ENCODE measurements around the gene TTLL13. TPM values are rescaled to one million over a fixed set of nuclear protein-coding genes. Genes with fewer than 3 reads are reported as not detected.

TTLL13 gene
- total and polyA plus RNA-seq, 9 of the 15 experiments (the other 6 are each of a cell fraction or from before 2014, with no cell fraction given): 0.05 to 0.24 (median 0.11) TPM; not detected in 1

- TF ChIP-seq ZNF175 (CRISPR knock-in tag; IDR thresholded peaks at IDR 0.05; ENCODE audit: low read depth) (peak; percentile 78), COPS2 (conservative IDR thresholded peaks at IDR 0.05) (no peak), MAX (CRISPR knock-in tag; IDR thresholded peaks at IDR 0.05) (peak; percentile 90), NFE2L1 (tag; IDR thresholded peaks at IDR 0.05; ENCODE audit: borderline replicate concordance, low read depth) (no peak), RBM25 (IDR thresholded peaks at IDR 0.05; ENCODE audit: low read depth, low read length, severe bottlenecking) (no peak), ZNF518B (CRISPR knock-in tag; IDR thresholded peaks at IDR 0.05) (no peak), ZNF785 (CRISPR knock-in tag; IDR thresholded peaks at IDR 0.05) (no peak), CHD1 (IDR thresholded peaks at IDR 0.05; ENCODE audit: low read length) (peak; percentile 70), ATF3 (IDR thresholded peaks at IDR 0.05) (no peak), ATF3 (CRISPR knock-in tag; conservative IDR thresholded peaks at IDR 0.05) (no peak), ZBTB7A (IDR thresholded peaks at IDR 0.05; ENCODE audit: borderline replicate concordance, control insufficient read depth, low read depth, low read length) (no peak), ZNF224 (CRISPR knock-in tag; IDR thresholded peaks at IDR 0.05) (no peak), EP300 (IDR thresholded peaks at IDR 0.05; ENCODE audit: low read length) (no peak), NR2C2 (CRISPR knock-in tag; IDR thresholded peaks at IDR 0.05) (no peak), NR2C2 (tag; IDR thresholded peaks at IDR 0.05) (peak; percentile 72; the same call in 1 of the 2 replicates), MAFF (IDR thresholded peaks at IDR 0.05; ENCODE audit: low read length) (no peak), SAP30 (IDR thresholded peaks at IDR 0.05; ENCODE audit: borderline replicate concordance, insufficient read depth, low read depth, low read length, poor library complexity, severe bottlenecking) (peak; percentile 94), ZFX (CRISPR knock-in tag; IDR thresholded peaks at IDR 0.05) (peak; percentile 97), ESRRA (IDR thresholded peaks at IDR 0.05; ENCODE audit: borderline replicate concordance, low read depth) (no peak; the same call in none of the 2 replicates), ZNF398 (CRISPR knock-in tag; IDR thresholded peaks at IDR 0.05) (no peak), RHOXF2B (CRISPR knock-in tag; conservative IDR thresholded peaks at IDR 0.05) (peak; percentile 73; the same call in 1 of the 2 replicates), RNF2 (IDR thresholded peaks at IDR 0.05) (peak; percentile 54)
Measured at GRCh38 chr15:90265271-90266060, 16.1 kb downstream of the TTLL13 start, which contains the start of gene NGRN (continued).

All from K562 (cell line).